GM18505 (cell line): ENCODE measurements around the gene UCKL1.
"Not testable (repeated sequence)": the region's sequence is repeated elsewhere in the genome, so short reads cannot be mapped to it uniquely, and the experiment has no call there.

ENCODE experiments used
- ATAC-seq: cut with Tn5 transposase; IDR thresholded peaks from one replicate; pipeline ENCODE4 v1.9.1; 2021; ENCODE audit not compliant: unreplicated experiment
- POLR2A ChIP-seq: IDR thresholded peaks from 4 replicates; pipeline ENCODE4 v1.6.1; 2011; ENCODE audit warnings: borderline replicate concordance; ENCODE audit not compliant: insufficient read depth, insufficient read length; ENCODE audit errors: extremely low read depth

The UCKL1 gene

DNA sequence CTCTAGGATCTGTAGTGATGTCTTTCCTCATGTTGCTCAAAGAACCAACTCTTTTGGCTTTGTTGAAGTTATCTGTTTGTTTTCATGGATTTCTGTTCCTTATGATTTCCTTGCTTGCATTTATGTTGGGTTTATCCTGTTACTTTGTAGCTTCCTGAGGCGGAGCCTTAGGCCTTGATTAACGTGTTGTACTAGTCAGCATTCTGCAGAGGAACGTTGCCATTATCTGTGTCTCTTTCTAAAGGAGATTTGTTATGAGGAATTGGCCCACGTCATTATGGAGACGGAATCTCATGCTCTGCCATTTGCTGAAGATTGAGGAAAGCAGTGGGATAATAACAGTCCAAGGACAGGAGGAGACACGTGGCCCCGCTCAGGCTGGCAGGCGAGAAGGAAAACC lies 29.9 kb downstream of the UCKL1 start:
- TF ChIP-seq POLR2A: no peak
- no peak for ATAC-seq

DNA sequence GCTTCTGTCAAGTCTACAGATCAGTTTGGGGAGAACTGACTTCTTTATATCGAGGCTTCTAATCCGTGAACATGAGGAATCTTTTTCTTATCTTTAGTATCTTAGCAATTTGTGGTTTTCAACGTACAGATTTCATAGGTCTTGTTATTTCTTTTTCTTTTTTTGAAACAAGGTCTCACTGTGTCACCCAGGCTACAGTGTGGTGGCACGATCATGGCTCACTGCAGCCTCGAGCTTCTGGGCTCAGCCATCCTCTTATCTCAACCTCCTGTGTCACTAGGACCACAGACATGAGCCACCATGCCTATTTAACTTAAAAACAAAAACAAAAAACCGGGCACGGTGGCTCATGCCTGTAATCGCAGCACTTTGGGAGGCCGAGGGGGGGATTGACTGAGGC lies 32.0 kb downstream of the UCKL1 start:
- no peak for TF ChIP-seq POLR2A
- no peak for ATAC-seq

DNA sequence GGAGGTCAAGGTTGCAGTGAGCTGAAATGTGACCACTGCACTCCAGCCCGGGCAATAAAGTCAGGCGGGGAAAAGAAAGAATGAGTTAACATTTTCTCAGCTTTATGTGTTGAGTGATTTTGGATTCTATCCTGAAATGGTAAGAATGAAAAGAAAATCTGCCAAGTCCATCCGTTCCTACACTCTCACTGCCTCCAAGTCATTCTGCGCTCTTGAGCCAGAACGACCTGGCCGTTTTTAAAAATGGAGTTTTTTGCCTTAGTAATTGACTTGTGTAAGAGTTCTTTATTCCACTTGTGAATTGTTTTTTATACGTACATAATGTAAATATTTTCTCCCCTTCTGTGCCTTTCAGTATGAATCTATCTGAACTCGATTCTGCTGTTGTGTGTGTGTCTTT lies 32.6 kb downstream of the UCKL1 start:
- no peak for ATAC-seq

DNA sequence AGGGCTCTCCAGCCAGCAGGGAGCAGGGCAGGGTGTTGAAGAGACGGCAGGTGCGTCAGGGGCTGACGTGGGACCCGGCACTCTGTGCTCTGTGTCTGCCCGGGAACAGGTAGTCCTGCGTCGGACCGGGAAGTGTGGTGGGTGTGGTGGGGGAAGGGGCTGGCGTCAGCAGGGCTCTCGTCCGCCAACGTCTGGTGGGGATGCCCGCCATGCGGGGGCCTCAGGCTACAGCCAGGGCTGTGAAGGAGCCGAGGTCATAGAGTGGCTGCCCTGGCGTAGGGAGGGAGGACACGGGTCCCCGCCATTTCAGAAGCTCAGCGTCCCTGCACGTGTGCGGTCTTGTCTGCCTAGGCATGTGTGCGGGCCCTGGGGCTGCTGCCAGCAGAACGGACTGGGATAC lies 36.0 kb downstream of the UCKL1 start:
- ATAC-seq: no peak
- TF ChIP-seq POLR2A: no peak

More for the DNA sequence above, 32.6 kb downstream of the UCKL1 start:
- no peak for TF ChIP-seq POLR2A

DNA sequence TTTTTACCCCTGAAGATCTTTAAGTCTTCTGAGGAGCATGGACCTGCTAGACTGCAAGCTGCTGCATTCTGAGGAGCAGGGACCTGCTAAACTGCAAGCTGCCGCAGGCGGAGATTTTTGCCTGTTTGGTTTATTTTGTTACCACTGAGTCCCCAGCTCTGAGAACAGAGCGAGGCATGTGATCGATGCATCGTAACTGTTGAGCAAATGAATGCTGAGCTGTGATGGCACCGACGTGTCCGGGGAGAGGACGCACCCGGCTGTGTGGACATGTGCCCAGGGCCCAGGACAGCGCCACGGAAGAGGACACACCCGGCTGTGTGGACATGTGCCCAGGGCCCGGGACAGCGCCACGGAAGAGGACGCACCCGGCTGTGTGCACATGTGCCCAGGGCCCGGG lies 37.1 kb downstream of the UCKL1 start:
- no peak for ATAC-seq
- no peak for TF ChIP-seq POLR2A

GRCh38 chr20:63917811-63918210 lies 38.4 kb downstream of the UCKL1 start:
- TF ChIP-seq POLR2A: no peak
- no peak for ATAC-seq

DNA sequence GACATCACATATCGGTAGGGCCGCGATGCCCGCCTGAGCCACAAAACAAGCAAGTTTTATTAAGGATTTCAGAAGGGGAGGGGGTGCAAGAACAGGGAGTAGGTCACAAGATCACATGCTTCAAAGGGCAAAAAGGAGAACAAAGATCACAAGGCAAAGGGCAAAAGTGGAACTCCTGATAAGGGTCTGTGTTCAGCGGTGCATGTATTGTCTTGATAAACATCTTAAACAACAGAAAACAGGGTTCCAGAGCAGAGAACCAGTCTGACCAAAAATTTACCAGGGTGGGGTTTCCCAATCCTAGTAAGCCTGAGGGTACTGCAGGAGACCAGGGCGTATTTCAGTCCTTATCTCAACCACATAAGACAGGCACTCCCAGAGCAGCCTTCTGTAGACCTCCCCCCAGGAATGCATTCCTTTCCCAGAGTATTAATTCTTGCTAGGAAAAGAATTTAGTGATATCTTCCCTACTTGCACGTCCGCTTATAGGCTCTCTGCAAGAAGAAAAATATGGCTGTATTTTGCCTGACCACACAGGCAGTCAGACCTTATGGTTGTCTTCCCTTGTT lies 39.8 kb downstream of the UCKL1 start:
- not testable (repeated sequence) for ATAC-seq

GRCh38 chr20:63915471-63915870 lies 40.7 kb downstream of the UCKL1 start:
- no peak for ATAC-seq
- no peak for TF ChIP-seq POLR2A

DNA sequence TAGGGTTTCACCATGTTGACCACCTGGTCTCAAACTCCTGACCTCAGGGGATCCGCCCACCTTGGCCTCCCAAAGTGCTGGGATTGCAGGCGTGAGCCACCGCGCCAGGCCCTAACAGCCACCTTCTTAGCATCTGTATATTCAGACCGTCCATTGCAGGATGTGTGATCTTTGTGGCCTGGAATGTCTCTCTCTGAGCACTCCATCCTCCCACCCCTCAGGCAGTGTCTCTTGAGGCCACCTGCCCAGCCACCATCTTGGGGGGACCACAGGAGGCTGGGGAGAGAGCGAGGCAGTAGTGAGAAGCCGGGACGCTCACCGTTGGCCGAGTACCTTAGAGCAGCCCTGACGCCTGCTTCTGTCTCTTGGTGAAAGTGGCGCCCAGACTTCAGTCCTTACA lies 42.4 kb downstream of the UCKL1 start:
- ATAC-seq: no peak
- TF ChIP-seq POLR2A: no peak

- no peak for TF ChIP-seq POLR2A
- ATAC-seq: no peak
Observed at GRCh38 chr20:63911176-63911575, 45.0 kb downstream of the UCKL1 start.

DNA sequence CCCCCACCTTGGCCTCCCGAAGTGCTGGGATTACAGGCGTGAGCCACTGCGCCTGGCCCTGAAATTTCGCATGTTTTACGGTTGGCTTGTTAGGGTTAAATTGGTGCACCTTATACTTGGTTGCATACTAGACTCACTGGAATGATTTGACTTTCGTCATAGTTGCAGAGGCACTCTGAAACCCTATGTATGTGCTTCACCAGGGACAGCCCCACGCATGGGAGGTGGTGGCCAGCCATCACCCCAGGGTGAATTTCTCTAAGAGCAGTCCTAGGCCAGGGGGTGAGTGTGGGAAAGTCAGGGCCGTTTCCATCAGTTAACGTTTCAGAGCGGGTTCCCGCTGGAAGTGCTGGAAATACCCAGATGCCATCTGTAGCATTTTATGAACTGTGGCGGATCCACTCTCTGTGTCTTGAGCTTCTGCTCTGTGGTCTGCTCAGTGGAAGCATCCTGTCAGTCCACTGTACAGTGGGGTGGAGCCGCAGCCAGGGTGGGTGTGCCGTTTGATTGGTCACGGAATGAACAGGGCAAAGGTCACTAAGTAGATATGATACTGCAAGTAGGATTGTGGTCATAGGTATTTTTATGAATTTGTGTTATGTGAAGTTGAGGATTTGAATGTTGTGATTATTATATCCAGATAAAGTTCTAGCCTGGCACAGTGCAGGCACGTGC lies 48.1 kb downstream of the UCKL1 start:
- TF ChIP-seq POLR2A: no peak
- no peak for ATAC-seq

GRCh38 chr20:63903796-63904561 lies 52.2 kb downstream of the UCKL1 start:
- no peak for TF ChIP-seq POLR2A
- ATAC-seq: no peak

DNA sequence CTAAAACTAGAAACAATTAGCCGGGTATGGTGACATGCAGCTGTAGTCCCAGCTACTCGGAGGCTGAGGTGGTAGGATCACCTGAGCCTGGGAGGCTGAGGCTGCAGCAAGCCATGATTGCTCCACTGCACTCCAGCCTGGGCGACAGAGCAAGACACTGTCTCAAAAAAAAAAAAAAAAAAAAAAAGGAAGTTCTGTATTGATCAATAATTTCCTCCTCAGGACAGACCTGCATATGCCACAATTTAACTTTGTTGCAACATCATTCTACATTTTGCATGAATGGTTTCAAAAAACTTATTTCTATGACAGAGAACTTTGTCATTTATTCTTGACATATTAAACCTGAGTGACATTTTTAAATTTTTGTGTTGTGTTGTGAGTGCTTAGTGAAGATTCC lies 55.8 kb downstream of the UCKL1 start:
- TF ChIP-seq POLR2A: no peak
- ATAC-seq: no peak

- TF ChIP-seq POLR2A: no peak
- no peak for ATAC-seq
Observed at GRCh38 chr20:63898882-63899558, 57.2 kb downstream of the UCKL1 start.

- TF ChIP-seq POLR2A: no peak
- no peak for ATAC-seq
Observed at GRCh38 chr20:63897978-63898561, 58.1 kb downstream of the UCKL1 start.
